ENCODE data around the gene SSR2. TPM values are rescaled to one million over a fixed set of nuclear protein-coding genes. Genes with fewer than 3 reads are reported as not detected.
"Not testable (repeated sequence)": the region's sequence is repeated elsewhere in the genome, so short reads cannot be mapped to it uniquely, and the experiment has no call there.

The SSR2 gene
- total RNA-seq, 2 donors from 2014 or later = 147 to 173 TPM

DNA sequence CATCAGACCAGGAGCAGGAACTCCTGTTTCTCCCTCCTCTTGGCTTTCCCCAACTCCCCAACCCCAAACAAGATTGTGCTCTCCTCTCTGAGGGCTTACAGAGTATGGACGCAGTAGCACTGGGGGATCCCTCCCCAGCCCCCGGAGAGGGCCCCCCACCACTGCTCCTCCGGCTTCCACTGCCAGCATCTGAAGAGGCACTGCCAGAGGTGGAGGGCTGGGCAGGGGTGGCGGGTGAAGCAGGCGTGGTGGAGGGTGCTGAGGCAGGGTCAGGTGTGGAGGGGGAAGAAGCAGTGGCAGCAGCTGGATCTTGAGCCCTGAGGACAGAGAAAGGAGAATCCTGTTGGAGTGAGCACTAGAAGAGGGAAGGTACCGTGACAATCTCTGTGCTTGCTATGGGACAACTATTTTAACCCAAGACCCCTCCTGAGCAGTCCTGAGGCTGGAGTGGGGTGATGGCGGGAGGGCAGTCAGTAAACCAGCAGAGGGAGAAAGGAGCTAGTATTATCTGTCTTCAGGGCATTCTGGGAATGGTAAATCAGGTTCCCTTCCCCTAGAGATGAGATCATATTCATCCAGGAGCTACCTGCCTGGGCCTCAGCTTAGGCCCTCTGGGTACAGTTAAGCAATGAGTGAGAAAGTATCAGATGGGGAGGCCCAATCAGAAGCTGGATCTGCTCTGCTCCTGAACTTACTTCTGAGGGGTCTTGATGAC, 30.4 kb upstream of the SSR2 start:
- DNase-seq (ENCODE audit: low spot score) = no peak
- intact Hi-C loops (cut with DNase I) = no loop called here

DNA sequence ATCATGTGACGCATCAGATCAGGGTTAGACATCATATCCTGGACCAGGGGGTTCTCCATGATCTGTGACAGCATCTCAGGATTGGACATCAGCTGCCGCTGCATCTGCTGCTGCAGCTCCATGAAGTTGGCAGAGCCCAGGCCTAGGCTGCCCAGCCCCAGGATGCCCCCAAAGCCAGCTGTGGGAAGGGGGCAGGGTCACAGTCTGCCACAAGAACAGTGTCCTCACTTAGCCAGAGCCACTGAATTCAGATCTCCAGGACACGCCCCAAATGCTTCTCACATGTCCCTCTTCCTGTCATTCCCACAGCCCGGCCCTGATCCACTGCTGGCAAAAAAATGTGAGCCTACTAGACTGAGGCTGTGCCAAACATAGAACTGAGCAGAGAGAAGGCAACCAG, 29.6 kb upstream of the SSR2 start:
- intact Hi-C loops (cut with DNase I) = no loop called here
- no peak for DNase-seq (ENCODE audit: low spot score)

- intact Hi-C loops (cut with DNase I) = no loop called here
- no peak for DNase-seq (ENCODE audit: low spot score)
Measured at GRCh38 chr1:156048663-156049258, 28.0 kb upstream of the SSR2 start.

- no peak for DNase-seq (ENCODE audit: low spot score)
- intact Hi-C loops (cut with DNase I) = no loop called here
Measured at GRCh38 chr1:156045076-156045475, 24.3 kb upstream of the SSR2 start.

DNA sequence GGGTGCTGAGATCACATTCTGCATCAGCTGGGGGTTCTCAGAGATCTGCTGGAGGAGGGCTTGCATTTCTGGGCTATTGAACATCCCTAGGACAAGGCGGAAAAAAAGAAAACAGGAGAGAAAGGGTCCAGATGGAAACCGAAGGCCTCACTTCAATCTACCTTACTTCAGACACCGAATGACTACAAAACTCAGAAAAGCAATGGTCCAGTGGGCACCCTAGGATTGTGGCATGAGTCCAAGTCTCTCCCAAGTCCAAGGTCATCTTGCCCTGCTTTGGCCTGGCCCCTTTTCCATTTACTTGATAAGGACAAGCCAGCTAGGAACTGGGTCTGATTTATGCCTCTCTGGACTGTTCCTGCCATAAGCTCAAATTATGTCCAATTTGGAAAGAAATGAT, 22.1 kb upstream of the SSR2 start:
- no peak for DNase-seq (ENCODE audit: low spot score)
- intact Hi-C loops (cut with DNase I) = no loop called here

DNA sequence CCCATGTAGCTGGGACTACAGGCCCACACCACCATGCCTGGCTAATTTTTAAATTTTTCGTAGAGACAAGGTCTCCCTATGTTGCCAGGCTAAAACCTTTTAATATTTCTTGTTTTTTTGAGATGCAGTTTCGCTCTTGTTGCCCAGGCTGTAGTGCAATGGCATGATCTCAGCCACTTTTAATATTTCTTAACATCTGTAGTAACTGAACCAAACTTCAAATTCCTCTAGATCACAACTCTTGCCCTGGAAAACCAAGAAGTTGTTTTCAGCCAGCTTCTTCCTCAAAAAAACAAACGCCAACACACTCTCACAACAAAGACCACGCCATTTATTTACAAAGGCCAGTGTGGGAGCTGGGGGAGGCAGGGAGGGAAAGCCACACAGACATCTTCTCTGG, 14.2 kb upstream of the SSR2 start:
- DNase-seq (ENCODE audit: low spot score); intact Hi-C loops (cut with DNase I): not testable (repeated sequence)

- intact Hi-C loops (cut with DNase I) = no loop called here
- no peak for DNase-seq (ENCODE audit: low spot score)
Measured at GRCh38 chr1:156033011-156033410, 12.3 kb upstream of the SSR2 start.

DNA sequence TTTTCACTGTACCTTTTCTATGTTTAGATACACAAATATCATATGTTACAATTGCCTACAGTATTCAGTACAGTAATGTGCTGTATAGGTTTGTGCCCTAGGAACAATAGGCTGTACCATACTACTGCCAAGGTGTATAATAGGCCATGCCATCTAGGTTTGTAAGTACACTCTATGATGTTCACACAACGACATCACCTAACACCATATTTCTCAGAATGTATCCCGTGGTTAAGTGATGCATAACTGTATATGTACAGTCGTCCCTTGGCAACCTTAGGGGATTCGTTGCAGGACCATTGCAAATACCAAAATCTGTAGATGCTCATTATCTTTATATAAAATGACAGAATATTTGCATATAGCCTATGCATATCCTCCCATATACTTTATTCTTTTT, 5.8 kb upstream of the SSR2 start:
- intact Hi-C loops (cut with DNase I) = no loop called here
- no peak for DNase-seq (ENCODE audit: low spot score)

DNA sequence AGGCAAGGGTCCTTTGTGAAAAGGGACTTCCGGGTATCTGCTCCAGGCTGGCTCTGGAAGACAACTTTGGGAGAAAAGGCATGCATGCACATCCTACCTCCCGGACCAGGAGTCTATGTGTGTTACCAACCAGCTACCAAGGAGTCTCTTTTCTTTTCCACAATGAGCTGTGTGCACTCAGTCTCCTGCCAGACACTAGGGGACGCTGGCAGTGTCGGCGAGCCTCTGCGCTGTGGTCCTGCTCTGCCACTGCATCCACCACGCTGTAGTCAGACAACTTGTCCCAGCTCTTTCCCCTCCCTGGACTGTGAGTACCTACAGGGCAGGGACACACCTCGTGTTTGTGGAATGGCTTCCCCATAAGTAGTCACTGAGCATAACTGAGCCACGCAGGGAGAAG, 5.1 kb upstream of the SSR2 start:
- DNase-seq (ENCODE audit: low spot score) = no peak
- intact Hi-C loops (cut with DNase I) = no loop called here

GRCh38 chr1:156024801-156025200, 4.0 kb upstream of the SSR2 start:
- intact Hi-C loops (cut with DNase I) = no loop called here
- DNase-seq (ENCODE audit: low spot score) = no peak

DNA sequence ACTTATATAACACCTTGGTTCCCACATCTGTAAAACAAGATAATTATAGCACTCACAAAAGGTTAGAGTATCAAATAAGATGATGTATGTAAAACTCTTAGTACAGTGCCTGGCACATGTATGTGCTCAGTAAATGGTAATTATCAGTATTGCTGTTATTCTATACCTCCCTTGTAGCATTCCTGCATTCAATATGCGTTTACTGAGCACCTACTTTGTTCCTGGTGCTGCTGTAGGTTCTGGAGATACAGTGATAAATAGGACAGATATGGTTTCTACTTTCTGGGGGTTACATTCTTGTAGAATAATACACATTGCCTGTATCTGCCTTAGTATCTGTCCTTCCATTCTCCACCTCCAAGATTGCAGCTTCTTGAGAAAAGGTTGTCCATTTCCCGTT, 1.2 kb upstream of the SSR2 start:
- DNase-seq (ENCODE audit: low spot score) = no peak
- intact Hi-C loops (cut with DNase I) = no loop called here

DNA sequence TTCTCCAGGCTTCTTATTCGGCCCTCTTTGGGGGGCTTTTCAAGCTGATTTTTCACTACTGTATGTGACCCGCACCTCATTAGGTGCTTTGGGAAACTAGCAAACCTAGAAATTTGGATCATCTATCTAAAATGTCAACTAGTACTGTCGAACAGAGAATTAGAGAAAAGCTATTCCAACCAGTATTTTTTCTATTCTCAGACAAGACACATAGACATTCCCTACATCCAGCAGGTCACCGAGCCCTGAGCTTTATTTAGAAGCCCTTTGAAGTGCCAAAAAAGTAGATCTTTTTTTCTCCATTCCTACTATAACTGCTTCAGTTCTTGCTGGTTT, 310 bp upstream of the SSR2 start:
- intact Hi-C loops (cut with DNase I) = no loop called here
- DNase-seq (ENCODE audit: low spot score) = no peak

DNA sequence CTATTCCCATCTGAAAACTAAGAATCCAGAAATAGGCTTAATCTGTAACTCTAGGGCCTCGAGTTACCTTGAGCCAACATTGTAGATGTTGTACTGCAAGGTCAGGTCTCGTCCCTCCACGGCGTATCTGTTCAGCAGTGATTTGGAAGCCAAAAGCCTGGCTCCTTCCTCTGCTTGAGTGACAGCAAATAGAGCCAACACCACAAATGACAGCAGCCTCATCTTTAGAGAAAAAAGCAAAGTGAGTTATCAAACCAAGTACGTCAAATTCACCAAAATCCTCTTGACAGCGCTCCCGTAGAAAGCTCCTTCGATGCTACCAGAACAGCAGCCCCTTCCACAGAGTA, 832 bp downstream of the SSR2 start:
- DNase-seq (ENCODE audit: low spot score) = no peak
- intact Hi-C loops (cut with DNase I) = no loop called here

GRCh38 chr1:156014829-156015228, 5.9 kb downstream of the SSR2 start:
- intact Hi-C loops (cut with DNase I) = no loop called here
- DNase-seq (ENCODE audit: low spot score) = no peak

DNA sequence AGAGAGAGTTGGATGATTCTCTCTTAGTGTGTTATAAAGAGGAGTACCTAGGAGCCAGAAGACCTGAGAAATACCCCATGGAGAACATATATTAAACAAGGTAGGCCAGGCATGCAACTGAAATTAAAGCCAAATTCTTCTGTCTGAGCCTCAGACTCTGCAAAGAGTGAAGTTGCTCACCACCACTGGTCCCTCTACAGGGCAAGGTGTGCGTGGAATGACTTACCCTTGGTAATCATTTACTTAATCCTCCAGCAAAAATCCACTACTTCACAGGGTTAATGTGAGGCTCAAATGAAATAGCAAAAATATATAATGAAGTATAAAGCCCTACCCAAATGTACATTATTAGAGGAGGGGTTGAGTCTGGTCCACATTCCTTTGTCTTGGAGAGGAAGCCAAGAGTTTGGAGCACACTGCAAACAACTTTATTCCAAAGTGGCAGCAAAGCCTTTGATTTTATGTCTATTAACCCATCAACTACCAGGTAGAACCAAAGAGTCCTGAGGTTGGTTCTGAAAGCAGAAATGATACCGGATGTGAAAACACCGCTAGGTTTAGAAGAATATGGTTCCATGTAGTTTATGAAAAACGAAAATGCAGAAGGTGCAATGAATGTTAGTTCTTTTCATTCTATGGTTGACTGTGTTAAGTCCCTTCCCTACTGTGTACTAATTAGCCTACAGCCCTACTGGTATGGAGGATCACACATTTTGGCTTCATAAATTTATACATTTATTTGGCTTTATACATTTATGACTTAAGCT, 8.5 kb downstream of the SSR2 start:
- DNase-seq (ENCODE audit: low spot score) = no peak
- intact Hi-C loops (cut with DNase I) = no loop called here

DNA sequence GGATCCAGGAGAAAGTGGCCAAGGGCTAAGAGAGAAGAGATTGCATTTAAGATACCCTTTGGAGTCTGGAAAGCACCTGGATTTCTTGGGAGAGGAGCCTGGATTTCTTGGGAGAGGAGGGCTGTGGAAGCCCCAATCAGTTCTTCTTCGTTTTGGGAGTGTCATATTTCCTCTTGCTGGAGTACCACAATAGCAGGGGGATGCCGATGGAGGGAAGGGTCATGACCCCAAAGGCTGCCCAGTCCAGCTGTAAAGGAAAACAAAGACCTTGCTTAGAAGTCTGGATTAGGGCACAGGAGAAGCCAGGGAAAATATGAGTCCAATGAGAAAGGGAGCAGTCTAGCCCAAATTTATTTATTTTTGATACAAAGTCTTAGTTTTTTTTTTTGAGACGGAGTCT, 11.3 kb downstream of the SSR2 start:
- DNase-seq (ENCODE audit: low spot score) = no peak
- intact Hi-C loops (cut with DNase I) = no loop called here

DNA sequence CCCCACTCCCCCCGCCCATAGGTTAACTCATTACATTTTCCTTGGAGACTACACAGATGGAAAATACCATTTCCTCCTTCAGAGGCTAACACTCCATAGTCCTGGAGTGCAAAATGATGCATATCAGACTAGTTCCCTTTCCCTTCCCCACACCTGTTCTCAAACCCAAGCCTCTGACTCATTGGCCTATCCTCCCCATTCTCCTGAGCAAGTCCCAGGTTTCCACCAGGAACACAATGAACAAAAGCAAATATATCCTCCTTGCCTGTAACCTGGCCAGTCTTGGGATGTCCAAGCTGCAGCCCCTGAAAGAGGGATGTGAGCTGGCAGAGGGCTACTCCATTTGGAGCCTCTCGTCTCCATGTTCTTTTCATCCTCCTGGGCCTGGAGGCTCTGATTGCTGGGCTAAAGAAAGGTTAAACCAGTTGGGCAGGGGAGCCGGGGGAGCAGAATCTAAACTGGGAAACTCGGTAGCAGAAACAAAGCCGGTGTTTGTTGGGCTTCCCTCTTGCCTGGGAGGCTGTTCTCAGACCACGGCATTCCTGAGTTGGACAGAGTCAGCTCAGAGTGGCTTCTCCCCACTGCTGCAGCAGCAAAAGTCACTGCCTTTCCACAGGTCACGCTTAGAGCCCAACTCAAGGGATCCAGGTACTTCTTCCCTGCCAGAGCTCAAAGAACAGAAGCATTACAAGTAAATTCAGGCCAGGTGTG, 13.9 kb downstream of the SSR2 start:
- intact Hi-C loops (cut with DNase I) = no loop called here
- no peak for DNase-seq (ENCODE audit: low spot score)

DNA sequence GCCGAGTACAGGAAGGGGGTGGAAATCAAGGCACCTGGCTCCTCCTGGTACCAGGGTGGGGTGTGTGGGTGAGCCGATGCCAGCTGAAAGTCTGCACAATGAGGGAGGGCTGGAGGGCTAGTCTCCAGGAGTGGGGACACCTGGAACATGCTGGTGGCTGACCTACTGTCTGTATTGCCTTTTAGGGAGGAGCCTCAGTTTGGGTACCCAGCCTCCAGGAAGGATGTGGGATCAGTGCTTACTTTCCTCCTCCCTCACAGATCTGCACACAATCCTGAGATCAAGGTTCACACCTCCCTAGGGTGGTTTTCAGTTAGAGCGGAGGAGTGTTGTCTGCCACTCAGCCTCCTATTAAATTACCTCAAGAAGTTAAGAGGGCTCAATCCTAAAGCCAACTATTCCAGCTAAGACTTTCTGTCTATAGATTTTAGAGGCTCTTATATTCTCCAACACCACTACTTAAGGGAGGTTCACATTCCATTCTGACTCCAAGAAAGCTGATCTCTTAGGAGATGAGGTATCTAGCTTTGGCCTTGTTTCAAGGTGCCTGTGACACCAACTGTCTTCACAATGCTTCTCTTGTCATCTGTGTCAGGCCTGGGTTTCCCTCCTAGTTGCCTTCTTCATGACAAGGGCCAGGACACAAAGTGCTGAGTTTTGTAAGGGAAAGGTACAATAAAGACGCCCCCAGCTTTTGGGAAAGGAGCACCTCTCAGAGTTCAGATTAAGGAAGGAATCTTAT, 15.7 kb downstream of the SSR2 start:
- no peak for DNase-seq (ENCODE audit: low spot score)
- intact Hi-C loops (cut with DNase I) = no loop called here

- intact Hi-C loops (cut with DNase I) = no loop called here
- no peak for DNase-seq (ENCODE audit: low spot score)
Measured at GRCh38 chr1:156003923-156004188, 16.9 kb downstream of the SSR2 start.
